Progenitor cell of endocrine pancreas (in vitro differentiated cells): ENCODE results near the gene WIPI1. TPM values are rescaled to one million over a fixed set of nuclear protein-coding genes. Genes with fewer than 3 reads are reported as not detected.

ENCODE experiments used
- DNase-seq: peaks from one replicate; pipeline ENCODE4 v3.0.0; 2021; ENCODE audit warnings: low spot score; ENCODE audit not compliant: unreplicated experiment
- H3K27ac Mint-ChIP-seq: 2 replicates; pipeline ENCODE4 v1.8.0; 2021; ENCODE audit warnings: mild to moderate bottlenecking, moderate library complexity, mixed read lengths
- H3K27me3 Mint-ChIP-seq: 2 replicates; pipeline ENCODE4 v1.8.0; 2021; ENCODE audit warnings: mixed read lengths
- H3K36me3 Mint-ChIP-seq: 2 replicates; pipeline ENCODE4 v1.8.0; 2022; ENCODE audit warnings: mixed read lengths; ENCODE audit not compliant: insufficient read depth
- H3K4me1 Mint-ChIP-seq: 2 replicates; pipeline ENCODE4 v1.8.0; 2021; ENCODE audit warnings: low read depth, mixed read lengths
- H3K4me3 Mint-ChIP-seq: 2 replicates; pipeline ENCODE4 v1.8.0; 2021; ENCODE audit warnings: low read depth, mild to moderate bottlenecking, moderate library complexity, mixed read lengths
- H3K9me3 Mint-ChIP-seq: 2 replicates; pipeline ENCODE4 v1.8.0; 2021; ENCODE audit warnings: low read depth, mixed read lengths
- CTCF ChIP-seq: fragments of 200-600 bp; sonication (generic); IDR thresholded peaks from one replicate; pipeline ENCODE4 v1.5.0; 2021; ENCODE audit warnings: antibody characterized with exemption, mild to moderate bottlenecking; ENCODE audit not compliant: unreplicated experiment
- total RNA-seq: library from RNA; stranded (reverse); gene quantifications from 2 replicates; pipeline ENCODE4 v1.2.1, GENCODE V29; 2021

Gene WIPI1
- total RNA-seq, 1 donor from 2014 or later: 53.5 TPM

GRCh38 chr17:68456339-68457167, 743 bp downstream of the WIPI1 start:
- TF ChIP-seq CTCF: no peak
- peak overlapping the region; percentile 97 for H3K27ac Mint-ChIP-seq
- peaks cover 38% of the 10 kb centered on the region for H3K4me1 Mint-ChIP-seq
- peak overlapping the region; percentile 83 for H3K4me3 Mint-ChIP-seq
- no peak for DNase-seq
- peaks cover 11% of the 10 kb centered on the region for H3K27me3 Mint-ChIP-seq
- no peaks in the 10 kb centered on the region for H3K9me3 Mint-ChIP-seq
- peaks cover 3% of the 10 kb centered on the region for H3K36me3 Mint-ChIP-seq

- Mint-ChIP-seq H3K36me3 (peaks cover 7% of the 10 kb centered on the region), H3K4me3 (peak overlapping the region; percentile 83), H3K27ac (peak overlapping the region; percentile 97), H3K9me3 (no peaks in the 10 kb centered on the region), H3K27me3 (peaks cover 10% of the 10 kb centered on the region), H3K4me1 (peaks cover 40% of the 10 kb centered on the region)
- no peak for DNase-seq
- TF ChIP-seq CTCF: no peak
Observed at GRCh38 chr17:68455901-68456338, 1.4 kb downstream of the WIPI1 start.

- DNase-seq: no peak
- Mint-ChIP-seq H3K27me3 (peaks cover 7% of the 10 kb centered on the region), H3K9me3 (no peaks in the 10 kb centered on the region), H3K27ac (peak overlapping the region; percentile 73), H3K36me3 (peaks cover 16% of the 10 kb centered on the region), H3K4me1 (peaks cover 42% of the 10 kb centered on the region), H3K4me3 (peak overlapping the region; percentile 16)
- no peak for TF ChIP-seq CTCF
Observed at GRCh38 chr17:68453991-68454665, 3.2 kb downstream of the WIPI1 start.

- Mint-ChIP-seq H3K9me3 (no peaks in the 10 kb centered on the region), H3K4me1 (peaks cover 35% of the 10 kb centered on the region), H3K27me3 (no peaks in the 10 kb centered on the region), H3K36me3 (peaks cover 18% of the 10 kb centered on the region), H3K4me3 (no peak overlapping the region), H3K27ac (no peak overlapping the region)
- no peak for DNase-seq
- TF ChIP-seq CTCF: no peak
Observed at GRCh38 chr17:68452724-68453290, 4.5 kb downstream of the WIPI1 start.

- Mint-ChIP-seq H3K27me3 (no peaks in the 10 kb centered on the region), H3K4me3 (no peak overlapping the region), H3K9me3 (no peaks in the 10 kb centered on the region), H3K4me1 (peaks cover 34% of the 10 kb centered on the region), H3K27ac (no peak overlapping the region), H3K36me3 (peaks cover 20% of the 10 kb centered on the region)
- no peak for DNase-seq
- no peak for TF ChIP-seq CTCF
Observed at GRCh38 chr17:68451670-68452354, 5.5 kb downstream of the WIPI1 start.
